Suppressor macrophage (primary cell): Measurements from ENCODE around the gene ZNF384.

Experiments
- DNase-seq, 4 experiments: peaks; one replicate each; pipeline ENCODE4 v3.0.0-alpha.2; 2020 to 2022

ZNF384 gene

GRCh38 chr12:6620137-6620884, 68.9 kb downstream of the ZNF384 start:
- DNase-seq = peak; percentile 82 to 91 (median 86)

GRCh38 chr12:6618483-6619225, 70.5 kb downstream of the ZNF384 start:
- DNase-seq = peak; percentile 44 to 73 (median 62)
